Measurements from ENCODE around the gene GABARAP. TPM values are rescaled to one million over a fixed set of nuclear protein-coding genes. Genes with fewer than 3 reads are reported as not detected.

GABARAP gene
- total RNA-seq, 1 experiment from 2014 or later: 226 TPM

DNA sequence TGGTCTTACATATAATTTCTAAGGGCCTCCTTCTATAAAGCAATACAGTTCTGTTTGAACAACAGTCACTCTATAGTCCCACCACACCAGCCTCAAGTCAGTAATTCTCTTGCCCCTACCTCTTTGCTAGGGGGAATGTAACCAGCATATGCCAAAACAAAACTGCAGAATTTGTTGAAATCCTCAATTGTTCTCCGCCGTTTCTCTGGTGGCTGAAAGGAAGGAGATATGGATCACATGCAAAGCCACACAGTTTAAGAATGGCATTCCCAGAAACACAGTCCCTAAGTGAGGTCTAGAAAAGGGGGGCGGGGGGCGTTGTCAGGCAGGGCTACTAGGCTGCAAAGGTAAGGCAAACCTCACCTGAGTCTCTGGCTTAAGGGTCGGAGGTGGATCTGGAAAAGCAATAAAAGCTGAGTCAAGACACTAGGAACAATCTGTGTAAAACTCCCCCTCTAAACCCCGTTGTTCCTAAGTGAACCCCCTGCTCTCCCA is 4.9 kb downstream of the GABARAP start:
- ChIA-PET CTCF (interaction anchor here (1.6 kb wide), 1 partner anchor 192 kb away, joined by 4 read pairs; no protein-coding TSS in a partner anchor), POLR2A (interaction anchor here (0.6 to 14.3 kb wide), 7 partner anchors 13 to 375 kb away, joined by 3 to 278 read pairs (median 3); partner anchors contain the start of genes ACADVL, CTDNEP1, DLG4 and ELP5)
- intact Hi-C loops (cut with micrococcal nuclease): no loop called here
- TF ChIP-seq, protein P1, sequence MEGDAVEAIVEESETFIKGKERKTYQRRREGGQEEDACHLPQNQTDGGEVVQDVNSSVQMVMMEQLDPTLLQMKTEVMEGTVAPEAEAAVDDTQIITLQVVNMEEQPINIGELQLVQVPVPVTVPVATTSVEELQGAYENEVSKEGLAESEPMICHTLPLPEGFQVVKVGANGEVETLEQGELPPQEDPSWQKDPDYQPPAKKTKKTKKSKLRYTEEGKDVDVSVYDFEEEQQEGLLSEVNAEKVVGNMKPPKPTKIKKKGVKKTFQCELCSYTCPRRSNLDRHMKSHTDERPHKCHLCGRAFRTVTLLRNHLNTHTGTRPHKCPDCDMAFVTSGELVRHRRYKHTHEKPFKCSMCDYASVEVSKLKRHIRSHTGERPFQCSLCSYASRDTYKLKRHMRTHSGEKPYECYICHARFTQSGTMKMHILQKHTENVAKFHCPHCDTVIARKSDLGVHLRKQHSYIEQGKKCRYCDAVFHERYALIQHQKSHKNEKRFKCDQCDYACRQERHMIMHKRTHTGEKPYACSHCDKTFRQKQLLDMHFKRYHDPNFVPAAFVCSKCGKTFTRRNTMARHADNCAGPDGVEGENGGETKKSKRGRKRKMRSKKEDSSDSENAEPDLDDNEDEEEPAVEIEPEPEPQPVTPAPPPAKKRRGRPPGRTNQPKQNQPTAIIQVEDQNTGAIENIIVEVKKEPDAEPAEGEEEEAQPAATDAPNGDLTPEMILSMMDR (IDR thresholded peaks at IDR 0.05; ENCODE audit: unreplicated experiment): no peak
- Mint-ChIP-seq H3K4me3 (ENCODE audit: unreplicated experiment) (peak overlapping the region; percentile 100), H3K27ac (ENCODE audit: low read depth, unreplicated experiment) (peak overlapping the region; percentile 91), H3K4me1 (ENCODE audit: insufficient read depth, unreplicated experiment) (peaks cover 39% of the 10 kb centered on the region), H3K9me3 (ENCODE audit: unreplicated experiment) (no peaks in the 10 kb centered on the region), H3K27me3 (ENCODE audit: insufficient read depth, unreplicated experiment) (no peaks in the 10 kb centered on the region), H3K36me3 (ENCODE audit: insufficient read depth, unreplicated experiment) (peaks cover 83% of the 10 kb centered on the region)
- DNase-seq (ENCODE audit: unreplicated experiment): no peak
- no TSS peak for BruUV-seq (replicated peaks)

DNA sequence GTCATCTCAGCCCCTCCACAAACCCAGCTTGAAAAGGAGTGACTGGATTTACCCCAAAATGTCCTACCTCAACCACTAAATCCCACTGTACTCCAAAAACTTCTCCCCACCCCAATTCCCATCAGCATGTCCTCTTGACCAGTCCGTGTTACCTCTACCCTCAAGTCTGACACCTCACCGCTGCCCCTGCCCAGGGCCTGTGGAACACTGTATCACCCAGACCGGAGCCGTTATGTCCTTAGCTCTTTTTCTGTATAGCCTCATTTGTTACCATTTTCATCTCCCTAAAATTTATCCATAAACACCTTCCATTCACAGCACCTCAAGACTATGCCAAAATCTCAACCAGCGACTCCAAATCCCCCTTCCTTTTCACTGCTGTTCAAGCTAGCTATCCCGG is 5.4 kb downstream of the GABARAP start:
- Mint-ChIP-seq H3K27me3 (ENCODE audit: insufficient read depth, unreplicated experiment) (no peaks in the 10 kb centered on the region), H3K9me3 (ENCODE audit: unreplicated experiment) (no peaks in the 10 kb centered on the region), H3K36me3 (ENCODE audit: insufficient read depth, unreplicated experiment) (peaks cover 81% of the 10 kb centered on the region), H3K4me3 (ENCODE audit: unreplicated experiment) (peak overlapping the region; percentile 100), H3K4me1 (ENCODE audit: insufficient read depth, unreplicated experiment) (peaks cover 40% of the 10 kb centered on the region), H3K27ac (ENCODE audit: low read depth, unreplicated experiment) (peak overlapping the region; percentile 91)
- BruUV-seq (replicated peaks): no TSS peak
- ChIA-PET CTCF (interaction anchor here (1.6 kb wide), 1 partner anchor 191 kb away, joined by 4 read pairs; no protein-coding TSS in a partner anchor), POLR2A (interaction anchor here (3.7 to 14.3 kb wide), 3 partner anchors 13 to 15 kb away, joined by 18 to 278 read pairs (median 128); partner anchors contain the start of genes ACADVL, CTDNEP1, DLG4 and ELP5)
- DNase-seq (ENCODE audit: unreplicated experiment): no peak
- TF ChIP-seq, protein P1 (IDR thresholded peaks at IDR 0.05; ENCODE audit: unreplicated experiment): no peak
- intact Hi-C loops (cut with micrococcal nuclease): no loop called here

DNA sequence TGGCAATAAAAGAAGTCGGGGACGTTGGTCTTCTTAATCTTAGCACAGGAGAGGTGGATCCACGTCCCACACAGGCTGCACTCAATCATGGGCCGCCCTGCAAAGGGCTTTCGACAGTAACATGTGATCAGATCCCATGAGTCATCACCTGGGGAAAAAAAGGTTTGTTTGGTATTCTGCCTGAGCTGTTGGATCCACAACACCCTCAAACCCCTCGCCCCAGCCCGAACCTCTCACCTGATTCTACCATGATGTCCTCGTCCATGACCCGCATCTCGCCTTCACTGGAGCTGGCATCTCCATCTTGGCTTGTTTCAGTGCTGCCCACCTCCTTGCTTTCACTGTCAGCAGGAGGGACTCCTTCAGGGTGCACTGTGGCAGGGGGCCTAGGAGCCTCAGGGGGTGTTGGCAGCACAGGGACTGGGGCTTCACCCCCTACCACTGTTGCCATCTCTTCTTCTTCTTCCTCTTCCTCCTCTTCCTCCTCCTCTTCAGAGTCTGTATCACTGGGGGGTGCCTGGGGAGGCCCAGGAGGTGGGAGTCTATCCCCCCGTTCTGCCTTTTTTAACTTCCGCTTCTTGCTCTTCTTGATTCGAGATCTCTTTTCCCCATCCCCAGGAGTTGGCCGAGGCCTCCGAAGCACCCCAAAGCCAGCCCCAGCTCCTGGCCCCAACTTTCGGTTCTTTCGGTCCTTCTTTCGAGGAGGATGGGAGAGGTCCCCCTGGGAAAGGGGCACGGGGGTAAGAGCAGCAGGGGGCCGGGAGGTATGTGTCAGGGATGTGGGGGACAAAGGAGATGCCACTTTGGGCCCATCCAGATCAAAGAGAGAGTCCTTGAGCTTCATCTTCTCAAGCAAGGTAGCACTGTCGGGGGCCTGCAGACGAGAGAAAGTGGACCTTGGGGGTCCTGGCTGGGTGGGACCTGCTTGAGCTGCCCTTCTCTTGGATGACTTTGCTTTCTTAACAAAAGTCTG is 6.3 kb downstream of the GABARAP start:
- CTCF ChIA-PET: interaction anchor here (0.6 to 1.6 kb wide), 2 partner anchors 190 to 203 kb away, joined by 3 to 4 read pairs; no protein-coding TSS in a partner anchor

More for the DNA sequence above, 6.3 kb downstream of the GABARAP start:
- Mint-ChIP-seq H3K4me3 (ENCODE audit: unreplicated experiment) (peak overlapping the region; percentile 91), H3K4me1 (ENCODE audit: insufficient read depth, unreplicated experiment) (peaks cover 33% of the 10 kb centered on the region), H3K27ac (ENCODE audit: low read depth, unreplicated experiment) (peak overlapping the region; percentile 75), H3K27me3 (ENCODE audit: insufficient read depth, unreplicated experiment) (no peaks in the 10 kb centered on the region), H3K9me3 (ENCODE audit: unreplicated experiment) (no peaks in the 10 kb centered on the region), H3K36me3 (ENCODE audit: insufficient read depth, unreplicated experiment) (peaks cover 80% of the 10 kb centered on the region)
- POLR2A ChIA-PET: interaction anchor here (0.6 to 14.3 kb wide), 9 partner anchors 14 to 268 kb away, joined by 3 to 278 read pairs (median 3); partner anchors contain the start of genes ACADVL, CTDNEP1, DLG4 and ELP5
- intact Hi-C loops (cut with micrococcal nuclease): no loop called here
- TF ChIP-seq, protein P1 (IDR thresholded peaks at IDR 0.05; ENCODE audit: unreplicated experiment): no peak
- TSS peak; percentile 7 for BruUV-seq (replicated peaks)
- peak; percentile 55 for DNase-seq (ENCODE audit: unreplicated experiment)
